HG03135 (cell line): ENCODE results near the gene P3H1.
"Not testable (repeated sequence)": the region's sequence is repeated elsewhere in the genome, so short reads cannot be mapped to it uniquely, and the experiment has no call there.

Experiments
- ATAC-seq: cut with Tn5 transposase; IDR thresholded peaks from one replicate; pipeline ENCODE4 v1.9.1; 2021; ENCODE audit warnings: mild to moderate bottlenecking, moderate library complexity; ENCODE audit not compliant: unreplicated experiment

P3H1 gene

DNA sequence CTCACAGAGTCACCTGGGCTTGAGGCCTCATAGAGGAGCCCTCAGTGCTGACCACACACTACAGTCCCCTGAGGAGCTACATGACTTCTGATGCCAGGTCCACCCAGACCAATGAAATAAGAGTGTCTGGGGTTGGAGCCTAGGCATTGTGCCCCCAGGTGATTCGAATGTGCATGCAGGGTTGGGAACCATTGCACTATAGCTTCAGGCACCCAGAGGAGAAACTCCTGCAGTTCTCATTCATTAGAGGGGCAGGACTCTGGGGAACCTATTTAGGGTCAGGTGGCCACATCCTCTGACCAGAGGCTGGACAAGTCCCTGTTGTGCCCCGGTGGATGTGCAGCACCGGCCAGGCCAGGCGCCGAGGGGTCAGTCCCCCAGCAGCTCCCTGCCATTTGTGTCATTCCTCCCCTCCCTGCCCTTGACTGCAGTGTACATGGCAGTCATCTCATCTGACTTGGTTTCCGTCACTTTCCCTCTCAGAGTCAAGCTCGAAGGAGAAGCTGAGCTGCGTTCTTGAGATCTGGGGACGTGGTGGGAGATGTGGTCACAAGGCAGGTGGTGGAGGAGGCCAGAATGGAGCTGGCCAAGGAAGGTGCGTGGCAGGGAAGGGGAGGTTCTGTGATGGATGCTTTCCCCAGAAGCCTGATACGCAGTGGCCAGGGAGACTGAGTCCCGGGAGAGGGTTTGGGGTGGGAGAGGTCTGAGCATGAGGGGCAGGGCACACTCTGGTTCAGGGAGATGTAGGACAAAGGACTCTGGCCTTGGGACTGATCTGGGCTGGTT, 33.2 kb downstream of the P3H1 start:
- ATAC-seq, result no peak

DNA sequence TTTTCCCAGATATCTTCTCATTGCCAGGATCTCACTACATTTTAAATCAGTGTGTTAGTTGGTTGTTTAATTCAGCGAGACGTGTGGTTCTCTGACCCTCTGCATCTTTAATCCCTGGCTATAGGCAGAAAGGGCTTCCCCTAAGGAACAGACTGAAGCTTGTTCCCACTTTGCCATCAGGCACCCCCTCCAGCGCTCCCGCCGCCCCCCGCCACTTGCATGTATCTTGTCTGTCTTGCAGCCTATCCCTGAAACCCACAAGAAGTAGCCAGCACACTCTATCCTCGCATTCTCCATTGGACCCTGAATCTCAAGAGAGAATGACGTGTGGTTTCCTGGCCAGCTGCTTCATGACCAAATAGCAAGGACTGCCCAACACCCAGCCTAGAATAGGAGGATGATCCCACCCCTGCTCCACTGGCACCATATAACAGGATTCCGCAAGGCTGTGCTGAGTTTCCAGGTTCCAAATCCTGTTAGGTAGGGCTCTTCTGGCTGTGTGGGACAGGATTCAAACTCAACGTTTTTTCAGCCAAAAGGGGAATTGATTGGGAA, 34.6 kb downstream of the P3H1 start:
- no peak for ATAC-seq

GRCh38 chr1:42731585-42731984, 35.2 kb downstream of the P3H1 start:
- ATAC-seq, result no peak

- no peak for ATAC-seq
Measured at GRCh38 chr1:42730988-42731387, 35.8 kb downstream of the P3H1 start.

DNA sequence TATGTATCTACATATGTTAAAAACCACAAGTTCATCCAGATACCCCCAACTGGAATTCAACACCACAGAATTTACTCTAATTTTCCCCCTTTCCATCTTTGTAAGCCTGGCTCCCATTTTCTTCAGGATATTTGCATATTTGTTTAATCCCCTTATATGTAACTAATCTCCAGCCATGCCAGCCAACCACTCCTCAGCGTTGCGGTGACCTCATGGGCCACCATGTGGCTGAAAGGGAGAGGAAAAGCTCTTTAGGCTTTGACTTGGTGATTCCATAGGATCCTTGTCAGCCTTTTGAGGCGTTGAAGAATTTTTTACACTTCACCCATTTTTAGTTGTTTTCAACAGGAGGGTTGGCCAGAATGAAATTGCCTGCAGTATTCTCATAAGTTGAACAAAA, 36.8 kb downstream of the P3H1 start:
- ATAC-seq, result no peak

DNA sequence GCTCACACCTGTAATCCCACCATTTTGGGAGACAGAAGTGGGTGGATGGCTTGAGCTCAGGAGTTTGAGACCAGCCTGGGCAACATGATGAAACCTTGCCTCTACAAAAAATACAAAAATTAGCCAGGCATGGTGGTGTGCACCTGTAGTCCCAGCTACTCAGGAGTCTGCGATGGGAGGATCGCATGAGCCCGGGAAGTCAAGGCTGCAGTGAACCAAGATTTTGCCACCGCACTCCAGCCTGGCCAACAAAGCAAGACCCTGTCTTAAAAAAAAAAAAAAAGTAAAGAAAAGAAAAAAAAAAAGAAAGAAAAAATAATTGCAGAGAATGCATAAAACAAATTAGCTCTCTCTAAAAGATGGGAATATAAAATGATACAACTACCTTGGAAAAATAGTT, 41.0 kb downstream of the P3H1 start:
- ATAC-seq, result not testable (repeated sequence)

GRCh38 chr1:42723511-42723910, 43.3 kb downstream of the P3H1 start:
- ATAC-seq, result no peak

- not testable (repeated sequence) for ATAC-seq
Measured at GRCh38 chr1:42722403-42722802, 44.4 kb downstream of the P3H1 start.

DNA sequence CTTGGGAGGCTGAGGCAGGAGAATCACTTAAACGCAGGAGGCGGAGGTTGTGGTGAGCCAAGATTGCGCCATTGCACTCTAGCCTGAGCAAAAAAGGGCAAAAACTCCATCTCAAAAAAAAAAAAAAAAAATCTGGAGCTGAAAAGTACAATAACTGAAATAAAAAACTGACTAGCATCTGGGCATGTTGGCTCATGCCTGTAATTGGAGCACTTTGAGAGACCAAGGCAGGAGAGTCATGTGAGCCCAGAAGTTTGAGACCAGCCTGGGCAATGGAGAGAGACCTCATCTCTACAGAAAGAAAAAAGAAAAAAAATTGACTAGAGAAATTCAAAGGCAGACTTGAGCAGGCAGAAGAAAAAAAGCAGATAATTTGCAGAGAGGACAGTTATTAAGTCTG, 44.9 kb downstream of the P3H1 start:
- no peak for ATAC-seq

DNA sequence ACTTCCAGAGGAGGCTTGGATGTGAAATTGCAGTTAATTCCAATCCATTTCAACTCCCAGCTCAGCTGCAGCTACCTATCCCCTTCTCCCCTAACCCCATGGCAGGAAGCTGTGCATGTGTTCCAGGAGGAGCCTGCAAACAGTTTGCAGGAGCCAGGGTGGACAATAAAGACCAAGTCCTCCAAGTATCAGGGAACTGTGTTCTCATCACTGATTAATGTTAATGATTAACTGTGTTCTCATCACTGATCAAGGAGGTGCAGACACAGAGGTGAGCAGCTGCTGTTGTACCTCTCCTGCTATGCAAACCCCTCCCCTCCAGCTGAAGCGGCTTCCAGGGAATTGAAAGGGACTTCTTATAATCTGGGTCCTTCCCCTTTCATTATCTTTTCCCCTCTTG, 46.0 kb downstream of the P3H1 start:
- no peak for ATAC-seq

DNA sequence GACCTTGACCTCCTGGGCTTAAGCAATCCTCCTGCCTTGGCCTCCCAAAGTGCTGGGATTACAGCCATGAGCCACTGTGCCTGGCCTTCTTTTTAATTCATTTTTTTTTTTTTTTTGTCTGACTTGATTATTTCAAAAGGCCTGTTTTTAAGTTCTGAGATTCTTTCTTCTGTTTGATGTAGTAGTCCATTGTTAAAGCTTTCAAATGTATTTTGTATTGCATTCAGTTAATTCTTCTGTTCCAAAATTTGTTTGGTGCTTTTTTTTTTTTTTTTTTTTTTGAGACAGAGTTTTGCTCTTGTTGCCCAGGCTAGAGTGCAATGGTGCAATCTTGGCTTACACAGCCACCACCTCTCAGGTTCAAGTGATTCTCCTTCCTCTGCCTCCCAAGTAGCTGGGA, 52.4 kb downstream of the P3H1 start:
- ATAC-seq, result not testable (repeated sequence)

- no peak for ATAC-seq
Measured at GRCh38 chr1:42713293-42713692, 53.5 kb downstream of the P3H1 start.

DNA sequence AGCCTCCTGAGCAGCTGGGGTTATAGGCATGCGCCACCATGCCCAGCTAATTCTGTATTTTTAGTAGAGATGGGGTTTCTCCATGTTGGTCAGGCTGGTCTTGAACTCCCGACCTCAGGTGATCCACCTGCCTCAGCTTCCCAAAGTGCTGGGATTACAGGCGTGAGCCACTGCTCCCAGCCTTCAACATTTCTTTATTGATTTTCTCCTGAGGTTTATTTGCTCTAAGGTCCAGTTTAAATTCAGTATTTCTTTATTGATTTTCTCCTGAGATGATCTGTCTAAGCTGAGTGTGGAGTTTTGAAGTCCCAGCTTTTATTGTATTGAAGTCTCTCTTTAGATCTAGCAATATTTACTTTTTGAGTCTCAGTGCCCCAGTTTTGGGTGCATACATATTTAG, 54.0 kb downstream of the P3H1 start:
- not testable (repeated sequence) for ATAC-seq

DNA sequence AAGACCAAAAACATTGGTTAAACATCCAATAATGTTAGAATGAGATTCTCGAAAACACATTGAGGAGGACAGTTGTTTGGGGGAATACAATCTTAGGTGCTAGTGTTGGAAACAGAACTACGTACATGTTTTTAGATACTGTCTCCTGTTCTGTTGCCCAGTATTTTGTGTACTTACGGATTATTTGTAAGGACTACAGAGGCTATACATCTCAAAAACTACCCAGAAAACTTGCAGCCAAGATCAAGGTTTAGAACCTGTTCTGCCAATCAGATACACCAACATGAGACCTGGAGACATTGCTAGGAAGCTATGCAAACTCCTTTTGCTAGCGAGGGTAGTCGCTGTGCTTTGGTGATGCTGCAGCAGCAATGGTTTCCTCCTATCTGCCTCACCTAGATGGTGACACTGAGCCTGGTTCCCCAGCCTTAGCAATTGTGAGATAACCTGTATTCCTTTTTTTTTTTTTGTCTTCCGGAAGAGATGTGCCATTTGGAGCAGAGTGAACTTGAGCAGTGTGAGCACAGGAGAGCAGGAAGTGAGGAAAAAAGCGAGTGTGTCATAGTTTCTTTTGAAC, 62.9 kb downstream of the P3H1 start:
- no peak for ATAC-seq

GRCh38 chr1:42700006-42700405, 66.8 kb downstream of the P3H1 start:
- no peak for ATAC-seq

- no peak for ATAC-seq
Measured at GRCh38 chr1:42698081-42698813, 68.6 kb downstream of the P3H1 start.
